ENCODE data around the gene GTF2H4. TPM values are rescaled to one million over a fixed set of nuclear protein-coding genes. Genes with fewer than 3 reads are reported as not detected.

Gene GTF2H4
- total and polyA plus RNA-seq, 3 donors from 2014 or later: 23.0 to 38.1 (median 30.6) TPM

GRCh38 chr6:30932665-30933365 is 24.8 kb downstream of the GTF2H4 start:
- 81 to 88% methylated on average over 4 to 6 of the region's 6 CpGs for WGBS, 2 donors
- no peaks in the 10 kb centered on the region for H3K9me3 ChIP-seq
- no peaks in the 10 kb centered on the region for H3K27me3 ChIP-seq
- H3K4me1 ChIP-seq: no peaks in the 10 kb centered on the region
- no peak for TF ChIP-seq CTCF (IDR thresholded peaks at IDR 0.05)
- intact Hi-C loops (cut with DNase I; ENCODE audit: low total_unique reads): no loop called here
- DNase-seq: no peak
- H3K36me3 ChIP-seq (ENCODE audit: low read depth, missing control alignments): no peaks in the 10 kb centered on the region
- H3K4me3 ChIP-seq: no peak overlapping the region
- H3K27ac ChIP-seq: no peak overlapping the region

DNA sequence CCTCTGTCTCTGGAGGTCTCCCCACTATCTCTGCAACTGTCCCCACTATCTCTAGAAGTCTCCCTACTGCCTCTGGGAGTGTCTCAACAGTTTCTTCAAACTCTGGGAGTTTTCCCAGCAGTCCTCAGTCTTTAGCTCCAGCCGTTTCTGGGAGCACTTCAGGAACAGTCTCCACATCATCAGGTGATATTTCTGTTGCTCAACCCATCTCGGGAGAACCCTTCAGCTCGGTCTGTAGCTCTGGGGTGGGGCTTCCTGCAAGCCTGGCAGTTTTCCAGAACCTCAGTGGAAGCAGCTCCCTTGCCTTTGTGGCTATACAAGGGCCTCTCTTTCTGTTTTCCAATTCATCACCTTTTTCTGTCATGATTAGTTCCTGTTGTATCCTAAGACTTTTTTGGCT is 27.0 kb downstream of the GTF2H4 start:
- Histone ChIP-seq H3K9me3 (no peaks in the 10 kb centered on the region), H3K4me1 (no peaks in the 10 kb centered on the region), H3K4me3 (no peak overlapping the region), H3K27me3 (no peaks in the 10 kb centered on the region), H3K27ac (no peak overlapping the region), H3K36me3 (ENCODE audit: low read depth, missing control alignments) (no peaks in the 10 kb centered on the region)
- WGBS, 2 donors: 50 to 69% methylated on average over 3 of the region's 3 CpGs
- DNase-seq: no peak
- intact Hi-C loops (cut with DNase I; ENCODE audit: low total_unique reads): no loop called here
- TF ChIP-seq CTCF (IDR thresholded peaks at IDR 0.05): no peak
- TF ChIP-seq POLR2A (IDR thresholded peaks at IDR 0.05): no peak

- WGBS, 2 donors: 81 to 86% methylated on average over 6 of the region's 6 CpGs
- Histone ChIP-seq H3K4me1 (no peaks in the 10 kb centered on the region), H3K9me3 (no peaks in the 10 kb centered on the region), H3K4me3 (no peak overlapping the region), H3K27me3 (no peaks in the 10 kb centered on the region), H3K36me3 (ENCODE audit: low read depth, missing control alignments) (no peaks in the 10 kb centered on the region), H3K27ac (no peak overlapping the region)
- intact Hi-C loops (cut with DNase I; ENCODE audit: low total_unique reads): no loop called here
- no peak for DNase-seq
- TF ChIP-seq CTCF (IDR thresholded peaks at IDR 0.05): no peak
- no peak for TF ChIP-seq POLR2A (IDR thresholded peaks at IDR 0.05)
Observed at GRCh38 chr6:30937265-30937664, 29.3 kb downstream of the GTF2H4 start.

GRCh38 chr6:30938730-30939129 is 30.7 kb downstream of the GTF2H4 start:
- 84% methylated on average over 4 of the region's 4 CpGs for WGBS, 2 donors
- Histone ChIP-seq H3K27ac (no peak overlapping the region), H3K36me3 (ENCODE audit: low read depth, missing control alignments) (no peaks in the 10 kb centered on the region), H3K4me3 (no peak overlapping the region), H3K9me3 (no peaks in the 10 kb centered on the region), H3K27me3 (no peaks in the 10 kb centered on the region), H3K4me1 (no peaks in the 10 kb centered on the region)
- DNase-seq: no peak
- intact Hi-C loops (cut with DNase I; ENCODE audit: low total_unique reads): no loop called here
- TF ChIP-seq CTCF (IDR thresholded peaks at IDR 0.05) (no peak), POLR2A (IDR thresholded peaks at IDR 0.05) (no peak)

DNA sequence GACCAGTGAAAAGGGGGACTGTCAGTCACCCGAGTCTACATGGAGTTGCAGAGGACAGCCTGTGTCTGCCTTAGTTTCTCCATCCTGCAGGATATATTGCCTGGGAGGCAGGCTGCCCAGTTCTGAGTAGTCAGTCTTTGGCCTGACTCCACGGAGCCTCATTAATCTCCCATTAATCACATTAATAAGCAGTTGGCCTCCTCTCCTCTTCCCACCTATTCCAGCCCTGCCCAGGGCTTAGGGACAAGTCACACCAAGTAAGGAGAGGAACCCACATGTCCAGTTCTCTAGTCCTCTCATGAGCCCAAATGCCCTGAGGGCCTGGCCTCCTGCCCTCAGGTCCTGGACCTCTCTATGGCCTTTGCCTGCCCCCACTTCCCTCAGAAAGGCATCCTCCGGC is 31.5 kb downstream of the GTF2H4 start:
- no peaks in the 10 kb centered on the region for H3K36me3 ChIP-seq (ENCODE audit: low read depth, missing control alignments)
- DNase-seq: no peak
- no peak overlapping the region for H3K27ac ChIP-seq
- TF ChIP-seq CTCF (IDR thresholded peaks at IDR 0.05): no peak
- no peak for TF ChIP-seq POLR2A (IDR thresholded peaks at IDR 0.05)
- H3K27me3 ChIP-seq: no peaks in the 10 kb centered on the region
- intact Hi-C loops (cut with DNase I; ENCODE audit: low total_unique reads): no loop called here
- no peaks in the 10 kb centered on the region for H3K4me1 ChIP-seq
- H3K4me3 ChIP-seq: no peak overlapping the region
- H3K9me3 ChIP-seq: no peaks in the 10 kb centered on the region
- WGBS, 2 donors: 64 to 68% methylated on average over 3 of the region's 3 CpGs
